GM18951 (cell line): ENCODE data around the gene PRDM1.
"Not testable (repeated sequence)": the region's sequence is repeated elsewhere in the genome, so short reads cannot be mapped to it uniquely, and the experiment has no call there.

Experiments used
- POLR2A ChIP-seq: IDR thresholded peaks from 4 replicates; pipeline ENCODE4 v1.6.1; 2011; ENCODE audit warnings: mild to moderate bottlenecking; ENCODE audit not compliant: insufficient read length, insufficient read depth; ENCODE audit errors: extremely low read depth
- in situ Hi-C: fragments of 300-500 bp; cut with MboI; formaldehyde crosslinking; loops from one replicate; pipeline ENCODE4 v1.12.0; 2022; ENCODE audit warnings: low sequenced_read_pairs, mixed read lengths, inconsistent platforms; ENCODE audit not compliant: unreplicated experiment

PRDM1 gene

DNA sequence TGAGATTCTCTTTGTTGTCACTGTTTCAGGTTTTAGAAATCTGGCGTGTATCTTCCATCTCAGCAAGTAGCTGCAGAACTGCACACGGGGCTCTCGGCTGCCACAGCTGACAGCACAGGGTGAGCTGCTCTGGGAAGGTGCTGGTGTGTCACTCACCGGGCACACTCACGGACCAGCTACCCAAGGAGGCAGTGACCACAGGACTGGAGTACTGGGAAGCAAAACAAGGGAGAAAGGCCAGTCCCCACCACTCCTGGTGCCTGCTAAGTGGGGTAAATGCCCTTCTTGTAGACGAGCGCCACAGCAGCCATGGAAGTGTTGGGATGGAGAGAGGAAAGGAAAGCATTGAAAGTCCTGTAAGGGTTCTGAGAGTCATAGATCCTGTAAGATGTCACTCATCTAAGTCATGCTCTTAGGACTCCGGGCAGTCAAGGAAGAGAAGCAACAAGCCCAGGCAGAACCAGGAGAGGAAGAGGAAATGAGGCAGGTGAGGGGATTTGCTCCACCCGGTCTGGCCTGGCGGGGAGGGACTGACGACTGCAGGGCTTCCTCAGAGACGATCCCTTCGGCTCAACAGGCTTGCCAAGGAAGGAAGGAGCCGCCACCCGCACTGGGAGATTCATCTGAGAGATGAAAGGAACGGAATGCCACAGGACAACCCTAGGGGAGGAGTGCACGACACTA, 48.1 kb downstream of the PRDM1 start:
- no peak for TF ChIP-seq POLR2A

DNA sequence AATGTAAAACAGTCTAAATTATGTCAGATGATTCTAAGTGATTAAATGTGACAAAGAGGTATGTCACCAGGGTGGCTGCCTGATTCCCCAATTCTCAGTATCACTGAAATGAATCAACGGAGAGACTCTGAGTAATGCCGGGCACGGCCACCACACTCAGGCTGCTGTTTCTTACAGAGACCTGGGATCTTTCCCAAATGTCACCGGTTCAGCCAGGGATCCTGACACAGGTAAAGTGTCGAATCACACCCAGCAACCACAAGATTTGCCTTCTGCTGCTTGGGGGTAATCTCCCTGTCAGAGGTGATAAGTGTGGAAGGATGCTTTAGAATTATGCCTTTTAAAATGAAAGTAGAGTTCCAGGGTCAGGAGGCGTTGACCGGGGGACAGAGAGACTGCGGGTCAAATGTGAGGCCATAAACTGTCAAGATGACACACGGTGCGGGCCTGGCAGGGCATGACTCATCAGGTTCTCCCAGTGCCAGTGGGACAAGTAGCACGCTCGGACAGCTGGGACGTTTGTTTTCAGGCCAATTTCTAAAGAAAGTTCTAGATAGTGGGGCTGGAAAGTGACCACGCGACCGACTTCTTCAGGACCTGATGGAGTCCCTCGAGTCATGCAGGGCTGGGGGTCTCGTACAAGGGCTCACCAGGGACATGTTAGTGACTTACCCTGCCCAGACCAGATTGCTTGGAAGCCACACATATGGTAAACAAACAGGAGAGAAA, 48.9 kb downstream of the PRDM1 start:
- TF ChIP-seq POLR2A = no peak
- in situ Hi-C loops = no loop called here

More for the DNA sequence above, 48.1 kb downstream of the PRDM1 start:
- in situ Hi-C loops = no loop called here

DNA sequence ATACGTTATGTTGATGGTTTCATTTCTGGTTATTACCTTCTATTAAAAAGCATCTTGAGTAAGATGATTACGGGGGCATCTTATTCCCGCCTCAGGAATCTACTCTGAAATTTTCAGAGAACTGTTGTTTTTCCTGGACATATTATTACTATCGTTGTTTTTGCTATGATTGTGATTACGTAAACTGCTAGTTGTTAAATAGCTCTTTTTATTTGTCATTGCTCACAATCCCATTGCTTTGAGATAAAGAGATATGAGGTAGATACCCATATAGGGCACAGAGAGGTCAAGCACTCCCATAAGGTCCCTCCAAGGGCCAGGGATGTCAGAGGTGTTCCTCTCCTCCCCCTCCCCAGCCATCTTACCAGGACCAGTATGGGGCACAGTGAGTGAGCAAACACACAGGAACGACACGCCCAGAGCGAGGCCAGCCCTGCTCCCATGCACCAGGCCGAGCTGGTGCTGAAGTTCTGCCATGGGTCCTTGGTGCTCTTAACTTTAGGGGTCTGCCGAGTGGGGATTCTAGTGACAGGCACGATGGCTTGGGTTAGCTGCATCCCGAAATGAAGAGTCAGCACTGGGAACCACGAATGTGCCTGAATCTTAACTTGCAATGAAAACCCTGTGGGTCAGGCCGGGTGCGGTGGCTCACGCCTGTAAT, 49.9 kb downstream of the PRDM1 start:
- no peak for TF ChIP-seq POLR2A
- in situ Hi-C loops = no loop called here

DNA sequence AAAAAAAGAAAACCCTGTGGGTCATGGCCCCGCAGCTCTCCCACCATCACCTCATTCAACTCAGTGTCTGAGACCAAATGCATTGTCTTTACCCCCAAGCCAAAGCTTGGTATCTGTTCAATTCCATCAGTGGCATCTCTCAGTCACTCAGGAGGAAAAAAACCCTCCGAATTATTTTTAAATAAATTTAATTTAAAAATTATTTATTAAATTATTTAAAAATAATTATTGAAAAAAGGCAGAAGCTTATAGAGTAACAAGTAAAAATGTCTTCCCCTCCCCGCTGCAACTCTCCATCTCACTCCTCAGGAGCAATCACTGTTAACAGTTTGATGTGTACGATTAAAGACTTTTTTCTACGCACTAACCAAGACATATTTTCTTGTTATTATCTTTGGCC, 50.7 kb downstream of the PRDM1 start:
- in situ Hi-C loops = no loop called here
- TF ChIP-seq POLR2A = no peak

DNA sequence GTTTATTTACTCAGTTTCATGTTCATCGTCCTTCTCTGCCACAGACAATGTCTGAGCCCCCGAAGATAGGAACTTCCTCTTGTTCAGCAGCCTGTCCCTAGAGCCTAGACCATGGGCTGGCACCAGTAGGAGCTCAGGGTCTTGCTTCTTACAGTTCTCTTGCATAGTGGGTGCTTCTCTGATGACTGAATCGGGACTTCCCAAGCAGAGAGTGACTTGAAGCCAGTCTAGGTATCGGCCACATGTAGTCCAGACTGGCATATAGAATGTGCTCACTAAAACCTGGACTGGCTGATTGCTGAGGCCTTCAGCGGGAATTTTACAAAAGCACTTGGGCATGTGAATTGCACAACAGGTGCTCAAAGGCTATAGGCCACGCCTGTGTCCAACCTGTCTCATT, 52.0 kb downstream of the PRDM1 start:
- in situ Hi-C loops = no loop called here
- no peak for TF ChIP-seq POLR2A

DNA sequence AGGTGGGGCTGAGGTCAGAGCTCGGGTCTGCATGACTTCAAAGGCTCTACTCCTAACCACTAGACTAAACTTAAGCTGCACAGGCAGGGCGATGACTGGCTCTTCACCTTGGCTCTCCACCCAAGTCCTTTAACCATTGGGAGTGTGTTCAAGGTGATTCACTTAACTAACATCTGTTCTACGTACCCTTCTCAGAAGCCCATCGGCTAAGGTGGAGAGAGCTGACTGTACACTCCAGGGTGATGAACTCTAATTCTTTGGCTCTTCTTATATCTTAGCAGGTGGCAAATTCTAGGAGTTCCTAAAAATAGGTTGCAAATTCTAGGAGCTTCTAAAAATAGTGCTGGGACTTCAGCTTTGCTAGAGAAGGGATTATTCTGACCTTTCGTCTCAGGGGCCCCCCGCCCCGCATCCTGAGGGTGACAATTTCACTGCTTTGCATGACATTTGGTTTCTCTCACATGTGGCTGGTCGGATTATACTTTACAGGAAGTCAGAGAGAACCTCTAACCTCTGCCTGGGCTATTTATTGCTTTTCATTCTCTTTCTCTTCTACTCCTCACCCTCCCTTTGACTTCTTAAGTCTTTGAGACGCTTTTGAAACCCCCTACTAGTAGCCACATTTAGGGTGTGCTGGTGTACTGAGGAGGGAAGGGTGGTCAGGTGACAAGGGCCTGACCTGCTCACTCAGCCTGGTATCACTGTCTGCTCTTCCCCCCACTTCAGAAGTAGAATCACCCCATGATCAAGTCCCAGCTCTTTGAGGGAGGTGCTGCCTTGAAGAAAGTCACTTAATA, 55.5 kb downstream of the PRDM1 start:
- peak; percentile 23 for TF ChIP-seq POLR2A
- in situ Hi-C loops = no loop called here

DNA sequence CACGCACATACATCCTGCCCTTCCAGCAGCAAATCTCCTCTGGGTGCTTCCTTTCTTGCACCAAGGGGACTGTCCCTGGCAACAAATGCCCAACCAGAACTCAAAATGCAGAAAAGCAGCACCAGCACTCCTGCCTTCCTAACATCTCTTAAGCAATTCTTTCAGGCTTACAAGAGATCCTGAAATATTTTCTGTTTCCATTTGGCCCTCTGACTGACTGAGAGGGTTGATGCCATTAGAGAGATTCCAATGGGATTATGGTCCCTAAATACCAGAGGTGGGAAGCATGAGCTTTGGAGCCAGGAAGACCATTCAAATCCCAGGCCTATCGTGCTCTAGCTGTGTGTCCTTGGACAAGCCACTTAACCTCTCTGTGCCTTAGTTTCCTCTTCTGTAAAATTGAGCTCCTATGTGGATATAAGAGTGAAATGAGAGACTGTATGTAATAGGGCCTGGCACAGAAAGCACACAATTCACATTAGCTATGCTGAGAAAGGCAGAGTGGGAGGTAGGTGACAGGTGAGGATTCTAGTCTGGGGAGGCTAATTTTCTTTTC, 56.8 kb downstream of the PRDM1 start:
- in situ Hi-C loops = no loop called here
- TF ChIP-seq POLR2A = no peak

DNA sequence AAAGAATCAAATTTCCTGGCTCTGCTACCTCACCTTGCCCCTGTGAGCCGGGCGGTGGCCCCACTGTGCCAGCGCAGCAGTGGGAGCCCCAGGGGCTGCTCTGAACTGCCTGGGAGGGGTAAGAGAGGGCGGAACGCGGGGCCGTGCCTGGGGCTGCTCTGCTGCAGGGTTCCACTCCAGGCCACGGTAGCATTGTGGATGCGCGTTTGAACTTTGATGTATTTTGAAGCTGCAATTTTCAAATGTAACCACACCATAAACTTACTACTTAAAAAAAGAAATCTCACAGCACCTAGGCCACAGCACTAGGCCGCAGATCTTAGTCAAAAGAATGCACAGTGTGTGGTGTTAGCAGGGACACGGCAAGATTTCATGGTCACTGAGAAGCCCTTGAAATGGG, 57.5 kb downstream of the PRDM1 start:
- in situ Hi-C loops = no loop called here
- TF ChIP-seq POLR2A = no peak

DNA sequence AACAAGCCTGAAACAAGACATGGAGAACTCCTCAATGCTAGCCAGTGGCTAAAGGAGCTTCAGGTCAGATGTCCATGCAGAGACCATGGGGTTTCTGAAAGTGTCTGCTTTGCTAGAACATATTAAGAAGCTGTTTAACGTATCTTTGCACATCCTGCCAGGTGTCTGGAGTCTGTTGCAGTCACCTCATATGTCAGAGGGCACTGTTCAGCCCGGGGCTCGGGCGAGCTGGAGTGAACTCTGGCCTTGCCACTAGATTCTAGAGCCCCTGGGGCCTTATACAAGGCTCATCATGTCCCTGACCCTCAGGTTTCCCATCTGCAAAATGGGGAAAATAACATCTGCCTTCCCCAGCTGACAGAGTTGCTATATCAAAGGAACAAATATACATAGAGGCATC, 59.0 kb downstream of the PRDM1 start:
- in situ Hi-C loops = no loop called here
- TF ChIP-seq POLR2A = no peak

DNA sequence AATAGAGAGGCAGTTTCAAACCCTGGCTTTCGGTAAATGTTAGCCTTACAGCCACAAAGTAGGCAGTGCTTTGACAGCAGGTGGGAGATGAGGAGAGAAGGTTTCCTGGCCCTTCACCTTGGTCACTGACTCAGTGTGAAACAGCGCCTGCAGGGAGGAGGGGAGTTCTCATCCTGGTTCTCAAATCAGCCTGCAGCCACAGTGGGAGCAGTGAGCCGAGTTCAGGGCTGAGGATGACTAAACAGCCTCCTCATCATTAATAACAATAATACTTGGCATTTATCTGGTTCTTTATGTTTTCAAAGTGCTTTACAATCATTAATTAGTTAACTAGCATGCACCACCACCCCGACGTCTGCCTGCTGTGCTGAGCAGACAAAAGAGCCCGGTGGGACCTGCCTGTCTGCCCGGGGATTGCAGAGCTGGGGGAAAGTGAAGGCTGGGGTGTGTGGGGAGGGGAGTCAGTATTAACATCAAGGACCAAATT, 59.6 kb downstream of the PRDM1 start:
- in situ Hi-C loops = no loop called here
- no peak for TF ChIP-seq POLR2A

DNA sequence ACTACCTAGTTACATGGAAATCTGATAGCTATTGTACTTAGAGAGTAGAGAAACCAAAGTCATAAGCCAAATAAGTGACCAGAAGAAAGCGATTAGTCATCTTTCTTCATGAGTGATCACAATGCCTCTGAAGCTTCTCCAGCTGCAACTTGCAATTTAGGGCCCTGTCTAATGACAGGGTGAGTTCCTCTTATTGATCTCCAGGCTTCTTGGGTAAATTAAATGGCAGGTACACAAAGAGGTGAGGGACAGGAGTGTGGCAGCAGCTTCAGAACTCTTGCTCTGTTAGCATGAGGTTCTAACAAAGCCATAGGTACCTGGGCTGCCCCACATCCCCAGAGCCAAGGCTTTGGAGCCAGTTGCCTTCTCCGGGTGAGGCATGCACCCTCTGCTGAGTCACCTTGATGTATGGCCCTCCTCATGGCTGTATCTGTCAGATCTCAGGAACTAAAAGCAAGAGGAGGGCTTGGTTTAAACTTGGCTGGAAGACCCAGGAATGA, 60.8 kb downstream of the PRDM1 start:
- no peak for TF ChIP-seq POLR2A
- in situ Hi-C loops = no loop called here

DNA sequence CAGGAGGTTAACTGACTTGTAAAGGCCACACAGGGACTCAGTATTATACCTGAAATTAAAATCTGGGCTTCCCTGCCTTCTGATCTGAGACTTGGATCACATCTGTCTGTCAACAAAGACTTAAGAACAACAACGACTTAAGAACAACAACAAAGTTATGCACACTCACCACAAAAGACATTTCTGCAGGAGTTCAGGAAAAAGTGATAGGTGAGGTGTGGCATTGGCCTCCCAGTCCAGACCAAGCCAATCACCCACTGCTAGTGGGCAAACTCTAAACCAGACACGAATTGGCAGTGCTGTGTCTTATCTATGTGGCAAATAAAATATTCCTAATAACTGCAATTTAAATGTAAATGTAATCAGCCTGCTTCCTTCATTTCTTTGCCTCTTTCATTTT, 61.3 kb downstream of the PRDM1 start:
- no peak for TF ChIP-seq POLR2A
- in situ Hi-C loops = no loop called here

DNA sequence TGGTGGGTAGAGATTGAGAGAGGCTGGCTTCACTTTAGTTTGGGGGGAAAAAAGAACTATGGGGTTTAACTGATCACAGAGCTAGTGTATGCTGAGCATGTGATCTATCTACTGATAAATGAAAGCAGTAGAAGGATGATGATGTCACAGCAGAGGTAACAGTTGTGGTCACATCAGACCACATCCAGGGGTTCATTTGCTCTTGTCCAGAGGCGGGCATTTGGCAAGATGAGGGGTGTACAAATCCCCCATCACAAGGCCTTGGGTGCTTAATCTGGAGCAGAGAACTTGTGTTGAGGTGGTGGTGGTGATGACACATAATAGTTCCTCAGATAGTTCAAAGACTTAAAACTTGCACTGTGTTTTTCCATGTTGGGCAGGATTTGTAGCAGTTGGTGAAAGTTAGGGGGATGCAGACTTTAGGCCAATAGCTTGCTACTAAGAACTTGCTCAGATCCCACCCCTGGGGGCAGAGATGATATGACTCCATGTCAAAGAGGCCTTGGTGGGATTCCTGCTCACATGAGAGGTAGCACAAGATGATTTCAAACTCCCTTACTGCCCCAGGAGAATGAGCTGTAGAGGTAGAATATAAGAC, 63.4 kb downstream of the PRDM1 start:
- in situ Hi-C loops = no loop called here
- no peak for TF ChIP-seq POLR2A

DNA sequence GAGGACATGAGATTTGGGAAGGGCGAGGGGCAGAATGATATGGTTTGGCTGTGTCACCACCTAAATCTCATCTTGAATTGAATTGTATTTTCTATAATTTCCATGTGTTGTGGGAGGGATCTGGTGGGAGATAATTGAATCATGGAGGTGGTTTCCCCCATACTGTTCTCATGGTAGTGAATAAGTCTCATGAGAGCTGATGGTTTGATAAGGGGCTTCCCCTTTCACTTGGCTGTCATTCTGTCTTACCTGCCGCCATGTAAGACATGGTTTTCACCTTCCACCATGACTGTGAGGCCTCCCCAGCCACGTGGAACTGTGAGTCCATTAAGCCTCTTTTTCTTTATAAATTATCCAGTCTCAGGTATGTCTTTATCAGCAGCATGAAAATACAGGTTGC, 66.3 kb downstream of the PRDM1 start:
- in situ Hi-C loops = not testable (repeated sequence)
